NB4 (cell line): ENCODE data around the gene CRYZL1.
A peak's percentile ranks its signal among the peaks of the same experiment; 100 is the strongest.
"Not testable (repeated sequence)": the region's sequence is repeated elsewhere in the genome, so short reads cannot be mapped to it uniquely, and the experiment has no call there.

Source experiments
- DNase-seq: peaks from one replicate; pipeline ENCODE4 v3.0.0; 2010; ENCODE audit warnings: low read depth
- H3K4me3 ChIP-seq: one replicate; pipeline ENCODE4 v1.5.1; 2011; ENCODE audit warnings: mild to moderate bottlenecking, low read depth, low read length, moderate library complexity
- MAX ChIP-seq: IDR thresholded peaks from 2 replicates; pipeline ENCODE4 v1.6.1; 2011; ENCODE audit warnings: low read depth, low read length
- MYC ChIP-seq: IDR thresholded peaks from 2 replicates; pipeline ENCODE4 v1.6.1; 2011; ENCODE audit warnings: low read depth, low read length
- POLR2A ChIP-seq: IDR thresholded peaks from 2 replicates; pipeline ENCODE4 v1.6.1; 2011; ENCODE audit warnings: mild to moderate bottlenecking; ENCODE audit not compliant: insufficient read length; ENCODE audit errors: extremely low read depth
- TF ChIP-seq, protein P1 (sequence below): IDR thresholded peaks from one replicate; pipeline ENCODE4 v1.5.1; 2012; ENCODE audit warnings: low read depth, low read length

The CRYZL1 gene

GRCh38 chr21:33677450-33677849 is 35.9 kb upstream of the CRYZL1 start:
- no peak for DNase-seq
- H3K4me3 ChIP-seq: no peak overlapping the region
- TF ChIP-seq MAX: no peak
- no peak for TF ChIP-seq MYC
- TF ChIP-seq POLR2A: no peak
- TF ChIP-seq, protein P1, sequence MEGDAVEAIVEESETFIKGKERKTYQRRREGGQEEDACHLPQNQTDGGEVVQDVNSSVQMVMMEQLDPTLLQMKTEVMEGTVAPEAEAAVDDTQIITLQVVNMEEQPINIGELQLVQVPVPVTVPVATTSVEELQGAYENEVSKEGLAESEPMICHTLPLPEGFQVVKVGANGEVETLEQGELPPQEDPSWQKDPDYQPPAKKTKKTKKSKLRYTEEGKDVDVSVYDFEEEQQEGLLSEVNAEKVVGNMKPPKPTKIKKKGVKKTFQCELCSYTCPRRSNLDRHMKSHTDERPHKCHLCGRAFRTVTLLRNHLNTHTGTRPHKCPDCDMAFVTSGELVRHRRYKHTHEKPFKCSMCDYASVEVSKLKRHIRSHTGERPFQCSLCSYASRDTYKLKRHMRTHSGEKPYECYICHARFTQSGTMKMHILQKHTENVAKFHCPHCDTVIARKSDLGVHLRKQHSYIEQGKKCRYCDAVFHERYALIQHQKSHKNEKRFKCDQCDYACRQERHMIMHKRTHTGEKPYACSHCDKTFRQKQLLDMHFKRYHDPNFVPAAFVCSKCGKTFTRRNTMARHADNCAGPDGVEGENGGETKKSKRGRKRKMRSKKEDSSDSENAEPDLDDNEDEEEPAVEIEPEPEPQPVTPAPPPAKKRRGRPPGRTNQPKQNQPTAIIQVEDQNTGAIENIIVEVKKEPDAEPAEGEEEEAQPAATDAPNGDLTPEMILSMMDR: no peak

DNA sequence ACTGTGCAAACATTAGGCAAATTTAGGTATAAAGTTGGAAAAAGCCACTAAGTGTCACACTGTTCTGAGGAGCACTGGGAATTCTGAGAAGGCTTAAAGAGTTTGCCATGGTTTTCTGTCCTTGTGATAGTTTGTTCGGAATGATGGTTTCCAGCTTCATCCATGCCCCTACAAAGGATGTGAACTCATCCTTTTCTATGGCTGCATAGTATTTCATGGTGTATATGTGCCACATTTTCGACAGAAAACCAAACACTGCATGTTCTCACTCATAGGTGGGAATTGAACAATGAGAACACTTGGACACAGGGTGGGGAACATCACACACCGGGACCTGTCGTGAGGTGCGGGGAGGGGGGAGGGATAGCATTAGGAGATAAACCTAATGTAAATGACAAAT is 35.1 kb upstream of the CRYZL1 start:
- not testable (repeated sequence) for DNase-seq, H3K4me3 ChIP-seq

GRCh38 chr21:33674226-33674625 is 32.7 kb upstream of the CRYZL1 start:
- DNase-seq: no peak
- no peak for TF ChIP-seq MYC
- TF ChIP-seq MAX: no peak
- TF ChIP-seq, protein P1: no peak
- TF ChIP-seq POLR2A: no peak

GRCh38 chr21:33673473-33673872 is 31.9 kb upstream of the CRYZL1 start:
- TF ChIP-seq POLR2A (no peak), MYC (no peak), MAX (no peak)
- TF ChIP-seq, protein P1: no peak
- no peak for DNase-seq
- H3K4me3 ChIP-seq: no peak overlapping the region

More at GRCh38 chr21:33674226-33674625, 32.7 kb upstream of the CRYZL1 start:
- no peak overlapping the region for H3K4me3 ChIP-seq

GRCh38 chr21:33670076-33670978 is 28.8 kb upstream of the CRYZL1 start:
- DNase-seq: peak; percentile 25
- no peak overlapping the region for H3K4me3 ChIP-seq
- TF ChIP-seq MYC: no peak
- TF ChIP-seq, protein P1: no peak
- TF ChIP-seq POLR2A: no peak
- TF ChIP-seq MAX: no peak

DNA sequence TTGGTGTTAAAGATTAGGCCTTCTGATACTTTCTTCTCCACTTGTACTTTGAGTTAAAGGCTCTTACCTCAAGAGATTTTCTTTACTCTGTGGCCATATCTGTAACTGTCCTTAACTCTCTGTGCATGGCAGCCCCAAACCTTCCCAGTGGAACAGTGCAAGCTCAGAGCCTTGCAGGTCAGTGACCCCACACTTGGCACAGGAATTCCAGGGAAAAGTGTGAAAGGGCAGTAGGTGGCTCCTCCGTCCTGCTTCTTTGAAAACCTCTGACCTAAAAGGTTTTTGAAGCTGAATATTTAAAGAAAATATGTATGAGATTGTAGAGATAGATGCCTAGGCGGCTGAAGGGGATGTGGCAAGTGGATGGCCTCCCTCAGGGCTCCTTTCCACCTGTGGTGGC is 27.1 kb upstream of the CRYZL1 start:
- TF ChIP-seq MYC (no peak), MAX (no peak), POLR2A (no peak)
- TF ChIP-seq, protein P1: no peak
- DNase-seq: no peak
- no peak overlapping the region for H3K4me3 ChIP-seq
